ENCODE results near the gene SKAP2.

DNA sequence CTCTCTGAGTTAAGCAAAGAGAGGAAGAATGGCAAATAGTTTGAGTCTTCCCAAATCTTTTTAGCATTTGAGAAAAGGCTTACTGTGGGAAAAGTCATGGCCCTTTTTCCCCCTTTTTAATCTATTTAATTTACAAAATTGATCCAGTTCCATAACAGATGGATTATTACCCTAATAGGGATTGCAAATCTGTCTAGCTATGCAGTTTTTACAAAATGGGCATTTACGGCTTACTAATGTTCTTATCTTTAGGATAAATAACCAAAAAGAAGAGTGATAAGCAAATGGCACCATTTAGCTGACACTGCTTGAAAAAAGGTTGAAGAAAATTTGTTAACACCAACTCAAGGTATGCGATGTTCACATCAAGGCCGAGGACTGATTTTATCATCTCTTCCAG lies 169.7 kb downstream of the SKAP2 start:
- TF ChIP-seq EZH2 (IDR thresholded peaks at IDR 0.05; ENCODE audit: borderline replicate concordance, low read depth, low read length, poor library complexity, severe bottlenecking) (no peak), CTCF (conservative IDR thresholded peaks at IDR 0.05; ENCODE audit: low read depth, low read length) (no peak)
